Hepatocyte (in vitro differentiated cells): ENCODE data around the gene TBC1D8.

Source experiments
- EZH2 ChIP-seq: fragments of 200-600 bp; sonication (generic); IDR thresholded peaks from 2 replicates; pipeline ENCODE4 v1.6.1; 2016; ENCODE audit warnings: antibody characterized with exemption, mild to moderate bottlenecking, borderline replicate concordance
- TF ChIP-seq, protein P1 (sequence below): fragments of 200-600 bp; sonication (generic); IDR thresholded peaks from 2 replicates; pipeline ENCODE4 v1.5.1; 2016; ENCODE audit warnings: antibody characterized with exemption, mild to moderate bottlenecking; ENCODE audit not compliant: poor library complexity

DNA sequence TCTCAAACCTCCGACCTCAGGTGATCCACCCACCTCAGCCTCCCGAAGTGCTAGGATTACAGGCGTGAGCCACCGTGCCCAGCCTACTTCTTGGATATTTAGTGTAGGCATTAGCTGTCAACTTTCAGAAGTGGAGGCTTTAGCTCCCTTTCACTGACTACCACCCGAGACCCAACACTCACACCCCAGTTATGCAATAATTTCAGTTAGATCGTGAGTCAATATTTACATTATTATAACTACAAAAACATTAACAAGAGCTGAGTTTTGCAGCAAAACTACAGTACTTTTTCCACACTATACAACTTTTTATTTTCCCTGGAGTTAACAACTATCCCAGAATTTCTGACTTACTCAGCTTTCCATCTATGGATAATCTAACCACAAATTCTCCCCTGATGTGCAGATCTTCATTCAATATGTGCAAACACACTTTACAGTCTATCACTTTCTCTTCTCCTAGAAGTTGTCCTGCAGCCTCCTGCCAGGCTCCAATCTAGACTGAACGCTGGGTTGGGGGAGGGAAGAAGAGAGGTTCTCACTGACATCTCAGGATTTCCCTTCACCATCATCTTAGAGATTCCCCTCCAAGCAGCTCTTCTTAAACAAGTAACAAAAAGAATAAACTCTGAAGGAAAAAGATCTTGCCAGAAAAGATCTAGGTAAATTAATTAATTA, 10.1 kb downstream of the TBC1D8 start:
- TF ChIP-seq, protein P1, sequence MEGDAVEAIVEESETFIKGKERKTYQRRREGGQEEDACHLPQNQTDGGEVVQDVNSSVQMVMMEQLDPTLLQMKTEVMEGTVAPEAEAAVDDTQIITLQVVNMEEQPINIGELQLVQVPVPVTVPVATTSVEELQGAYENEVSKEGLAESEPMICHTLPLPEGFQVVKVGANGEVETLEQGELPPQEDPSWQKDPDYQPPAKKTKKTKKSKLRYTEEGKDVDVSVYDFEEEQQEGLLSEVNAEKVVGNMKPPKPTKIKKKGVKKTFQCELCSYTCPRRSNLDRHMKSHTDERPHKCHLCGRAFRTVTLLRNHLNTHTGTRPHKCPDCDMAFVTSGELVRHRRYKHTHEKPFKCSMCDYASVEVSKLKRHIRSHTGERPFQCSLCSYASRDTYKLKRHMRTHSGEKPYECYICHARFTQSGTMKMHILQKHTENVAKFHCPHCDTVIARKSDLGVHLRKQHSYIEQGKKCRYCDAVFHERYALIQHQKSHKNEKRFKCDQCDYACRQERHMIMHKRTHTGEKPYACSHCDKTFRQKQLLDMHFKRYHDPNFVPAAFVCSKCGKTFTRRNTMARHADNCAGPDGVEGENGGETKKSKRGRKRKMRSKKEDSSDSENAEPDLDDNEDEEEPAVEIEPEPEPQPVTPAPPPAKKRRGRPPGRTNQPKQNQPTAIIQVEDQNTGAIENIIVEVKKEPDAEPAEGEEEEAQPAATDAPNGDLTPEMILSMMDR: no peak
- no peak for TF ChIP-seq EZH2
